ENCODE results near the gene CDH13.

Gene CDH13

DNA sequence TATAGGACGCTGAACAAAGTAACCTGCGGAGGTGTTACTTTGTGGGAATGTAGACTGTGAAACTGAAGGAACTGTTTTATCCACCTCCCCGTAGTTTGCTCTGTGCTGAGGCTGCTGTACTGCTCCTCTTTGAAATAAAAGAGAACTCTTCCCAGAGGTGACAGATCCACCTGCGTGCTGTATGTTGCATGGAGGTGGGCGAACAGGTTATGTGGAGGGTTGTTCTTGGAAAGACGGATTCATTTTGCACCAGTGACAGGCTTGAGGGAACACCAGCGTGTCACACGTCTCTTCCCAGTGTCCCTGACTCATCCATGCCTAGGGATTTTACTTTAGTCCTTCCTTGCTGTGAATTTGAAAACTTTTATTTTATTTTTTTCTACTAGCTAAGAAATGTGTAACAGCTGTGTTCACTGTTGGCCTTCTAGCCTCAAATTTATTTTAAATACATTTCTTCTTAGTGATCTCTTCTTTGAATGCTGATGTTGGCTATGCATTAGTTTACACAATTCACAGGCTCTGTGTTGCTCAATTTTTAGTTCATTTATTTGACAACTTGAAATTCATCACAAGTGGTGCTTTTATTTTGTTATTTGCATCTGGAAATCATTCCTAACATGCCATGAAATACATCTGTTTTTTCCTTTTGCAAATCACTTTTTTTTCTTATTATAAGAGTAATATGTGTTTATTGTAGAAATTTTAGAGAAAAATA is 512.4 kb downstream of the CDH13 start:
- Histone ChIP-seq H3K36me3 (no peaks in the 10 kb centered on the region), H3K4me1 (peaks cover 16 to 58% (median 45%) of the 10 kb centered on the region in 10 experiments; a peak in 18 of 20 replicates), H3K9me3 (replicated peaks in 1 of 11) (peaks cover 0 to 9% (median 0%) of the 10 kb centered on the region in 11 experiments; a peak in 4 of 22 replicates), H3K4me3 (no peak overlapping the region), H3K27ac (no peak overlapping the region), H4K20me1 (peaks cover 0 to 55% (median 6%) of the 10 kb centered on the region in 11 experiments; a peak in 10 of 22 replicates), H3K9ac (no peak overlapping the region), H3K4me2 (peak overlapping the region in 8 of 11 experiments; percentile 66 to 94 (median 84); a peak in 13 of 22 replicates), H3K27me3 (peaks cover 0 to 99% (median 0%) of the 10 kb centered on the region in 11 experiments; a peak in 11 of 22 replicates)
- no peak for TF ChIP-seq Cebpa-rat (IDR thresholded peaks at IDR 0.05)

DNA sequence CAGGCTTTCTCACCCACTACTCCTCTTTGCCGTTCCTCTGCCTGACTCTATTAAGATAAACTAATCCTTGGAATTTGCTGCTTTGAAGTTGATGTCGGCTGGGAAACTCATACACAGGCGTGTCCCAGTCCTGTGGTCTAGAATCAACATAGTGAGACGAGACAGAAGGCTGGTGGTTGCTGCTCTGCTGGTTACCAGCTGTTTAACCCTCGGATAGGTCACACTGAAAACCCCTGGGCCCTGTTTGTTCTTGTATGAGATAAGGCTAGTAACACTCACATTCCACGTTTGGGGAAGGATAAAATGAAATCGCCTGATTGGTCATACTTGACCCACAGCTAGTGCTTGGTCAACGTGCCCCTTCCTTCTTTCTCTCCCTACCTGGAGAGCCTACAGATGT is 517.0 kb downstream of the CDH13 start:
- Histone ChIP-seq H3K36me3 (no peaks in the 10 kb centered on the region), H3K4me2 (peak overlapping the region in 2 of 11 experiments; percentile 3 to 10; a peak in 2 of 22 replicates), H3K4me3 (no peak overlapping the region), H3K4me1 (peaks cover 0 to 11% (median 6%) of the 10 kb centered on the region in 10 experiments; a peak in 13 of 20 replicates), H3K9ac (no peak overlapping the region), H3K27me3 (peaks cover 0 to 98% (median 0%) of the 10 kb centered on the region in 11 experiments; a peak in 11 of 22 replicates), H3K27ac (no peak overlapping the region), H4K20me1 (peaks cover 0 to 21% (median 0%) of the 10 kb centered on the region in 11 experiments; a peak in 5 of 22 replicates), H3K9me3 (replicated peaks in 1 of 11) (peaks cover 0 to 9% (median 0%) of the 10 kb centered on the region in 11 experiments; a peak in 4 of 22 replicates)
- TF ChIP-seq Cebpa-rat (IDR thresholded peaks at IDR 0.05): no peak

- Histone ChIP-seq H3K27ac (no peak overlapping the region), H3K9ac (no peak overlapping the region), H3K4me3 (no peak overlapping the region), H3K4me1 (peaks cover 0 to 7% (median 2%) of the 10 kb centered on the region in 10 experiments; a peak in 6 of 20 replicates), H3K36me3 (no peaks in the 10 kb centered on the region), H3K4me2 (no peak overlapping the region), H4K20me1 (peaks cover 0 to 12% (median 0%) of the 10 kb centered on the region in 11 experiments; a peak in 2 of 22 replicates), H3K9me3 (replicated peaks in 1 of 11) (peaks cover 0 to 9% (median 0%) of the 10 kb centered on the region in 11 experiments; a peak in 4 of 22 replicates), H3K27me3 (peaks cover 0 to 97% (median 0%) of the 10 kb centered on the region in 11 experiments; a peak in 11 of 22 replicates)
- no peak for TF ChIP-seq Cebpa-rat (IDR thresholded peaks at IDR 0.05)
Measured at GRCh38 chr16:83145297-83145696, 518.5 kb downstream of the CDH13 start.

DNA sequence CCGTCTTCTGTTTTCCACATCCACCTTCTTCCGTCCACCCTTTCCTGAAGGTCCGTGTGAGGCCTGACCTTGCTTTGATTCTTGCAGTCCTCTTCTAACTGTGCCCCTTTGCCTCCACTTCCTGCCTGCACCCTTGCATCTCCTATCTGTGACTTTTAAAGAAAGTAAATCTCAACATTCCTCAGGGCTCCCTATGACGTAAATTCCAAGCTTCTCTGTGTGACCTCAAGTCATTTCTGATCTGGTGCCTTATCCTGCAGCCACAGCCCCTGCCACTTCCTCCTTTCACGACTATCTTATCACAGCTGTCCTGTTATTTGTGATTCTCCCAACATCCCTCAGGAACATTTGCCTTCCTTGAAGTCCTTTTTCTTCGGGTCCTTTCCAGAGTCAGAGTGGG is 520.5 kb downstream of the CDH13 start:
- Histone ChIP-seq H3K27ac (no peak overlapping the region), H4K20me1 (peaks cover 0 to 7% (median 0%) of the 10 kb centered on the region in 11 experiments; a peak in 2 of 22 replicates), H3K9me3 (replicated peaks in 1 of 11) (peaks cover 0 to 7% (median 0%) of the 10 kb centered on the region in 11 experiments; a peak in 2 of 22 replicates), H3K4me2 (0 out of 22 replicates have a peak overlapping the region, but pooled peaks of 1 of the 11 experiments have one; percentile 10), H3K4me3 (no peak overlapping the region), H3K27me3 (peaks cover 0 to 94% (median 0%) of the 10 kb centered on the region in 11 experiments; a peak in 8 of 22 replicates), H3K9ac (no peak overlapping the region), H3K36me3 (no peaks in the 10 kb centered on the region), H3K4me1 (peaks cover 0 to 7% (median 2%) of the 10 kb centered on the region in 10 experiments; a peak in 6 of 20 replicates)
- no peak for TF ChIP-seq Cebpa-rat (IDR thresholded peaks at IDR 0.05)

- H3K9me3 ChIP-seq (replicated peaks in 1 of 11): peaks cover 0 to 13% (median 0%) of the 10 kb centered on the region in 11 experiments; a peak in 4 of 22 replicates
- no peak for TF ChIP-seq Cebpa-rat (IDR thresholded peaks at IDR 0.05)
- peaks cover 0 to 6% (median 2%) of the 10 kb centered on the region in 10 experiments; a peak in 8 of 20 replicates for H3K4me1 ChIP-seq
- no peaks in the 10 kb centered on the region for H4K20me1 ChIP-seq
- H3K4me3 ChIP-seq: no peak overlapping the region
- H3K27me3 ChIP-seq: peaks cover 0 to 71% (median 0%) of the 10 kb centered on the region in 11 experiments; a peak in 6 of 22 replicates
- H3K4me2 ChIP-seq: no peak overlapping the region
- H3K27ac ChIP-seq: no peak overlapping the region
- no peaks in the 10 kb centered on the region for H3K36me3 ChIP-seq
- no peak overlapping the region for H3K9ac ChIP-seq
Measured at GRCh38 chr16:83158320-83158957, 531.7 kb downstream of the CDH13 start.

DNA sequence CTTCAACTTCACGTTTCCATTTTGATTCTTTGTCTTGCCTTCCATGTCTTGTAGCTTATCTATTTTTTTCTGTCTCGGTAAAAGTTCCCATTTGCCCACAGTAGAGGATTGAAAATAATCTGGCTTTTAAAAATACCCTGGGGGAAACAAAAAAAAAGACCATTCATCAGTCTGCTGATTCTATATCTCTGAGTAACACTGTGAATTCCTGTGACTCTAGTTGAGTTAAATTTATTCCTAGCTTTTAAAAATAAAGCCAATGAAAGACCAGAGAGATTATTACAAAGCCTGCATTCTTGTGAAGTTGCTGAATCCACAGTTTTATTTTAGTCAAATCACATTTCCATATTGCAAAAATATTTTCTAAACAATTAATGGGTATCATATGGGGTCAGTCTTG is 532.3 kb downstream of the CDH13 start:
- Histone ChIP-seq H3K9ac (no peak overlapping the region), H3K27ac (no peak overlapping the region), H4K20me1 (no peaks in the 10 kb centered on the region)

DNA sequence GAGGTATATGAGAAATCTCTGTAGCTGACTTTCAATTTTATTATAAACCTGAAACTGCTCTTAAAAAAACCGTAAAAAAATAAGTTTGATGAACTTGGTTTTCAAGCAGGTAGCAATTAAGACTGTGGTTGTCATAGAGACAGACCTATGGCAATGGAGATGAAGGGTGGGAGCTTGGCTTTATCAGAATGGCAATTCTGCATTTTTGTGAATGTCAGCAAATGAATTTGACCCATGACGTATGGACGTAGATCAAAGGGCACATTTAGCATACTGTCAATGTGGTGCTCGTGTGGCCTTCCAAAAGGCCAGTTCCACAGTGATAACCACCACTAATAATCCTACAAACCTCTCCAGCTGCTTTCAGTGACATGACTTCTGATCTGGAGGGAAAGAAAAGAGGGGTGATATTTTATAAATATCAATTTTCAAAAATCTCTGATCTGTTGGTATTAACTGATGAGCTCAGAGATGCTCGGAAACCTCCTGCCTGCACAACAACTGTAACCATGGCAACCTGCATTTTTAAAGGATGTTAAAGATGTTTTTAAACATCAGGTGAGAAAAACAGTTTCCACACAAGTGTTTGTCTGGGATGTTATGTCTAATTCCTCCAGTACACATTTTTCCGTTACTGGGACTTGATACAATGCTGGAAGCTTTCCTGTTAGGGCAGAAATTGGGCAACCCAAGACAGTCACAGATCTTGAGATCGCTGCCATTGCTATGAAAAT is 533.7 kb downstream of the CDH13 start:
- no peak for TF ChIP-seq Cebpa-rat (IDR thresholded peaks at IDR 0.05)
- H3K4me2 ChIP-seq: no peak overlapping the region
- no peaks in the 10 kb centered on the region for H3K4me1 ChIP-seq
- H3K36me3 ChIP-seq: no peaks in the 10 kb centered on the region
- H3K9me3 ChIP-seq (replicated peaks in 1 of 11): no peaks in the 10 kb centered on the region
- no peak overlapping the region for H3K4me3 ChIP-seq
- H3K9ac ChIP-seq: no peak overlapping the region
- no peaks in the 10 kb centered on the region for H4K20me1 ChIP-seq
- no peak overlapping the region for H3K27ac ChIP-seq
- peaks cover 0 to 60% (median 0%) of the 10 kb centered on the region in 11 experiments; a peak in 6 of 22 replicates for H3K27me3 ChIP-seq

More for the DNA sequence above, 532.3 kb downstream of the CDH13 start:
- Histone ChIP-seq H3K9me3 (replicated peaks in 1 of 11) (peaks cover 0 to 7% (median 0%) of the 10 kb centered on the region in 11 experiments; a peak in 4 of 22 replicates), H3K4me1 (no peaks in the 10 kb centered on the region; a peak in 1 of 20 replicates), H3K27me3 (peaks cover 0 to 66% (median 0%) of the 10 kb centered on the region in 11 experiments; a peak in 6 of 22 replicates), H3K4me3 (no peak overlapping the region), H3K36me3 (no peaks in the 10 kb centered on the region), H3K4me2 (no peak overlapping the region)
- TF ChIP-seq Cebpa-rat (IDR thresholded peaks at IDR 0.05): no peak

GRCh38 chr16:83162791-83163190 is 536.0 kb downstream of the CDH13 start:
- H3K4me1 ChIP-seq: no peaks in the 10 kb centered on the region
- no peak overlapping the region for H3K9ac ChIP-seq
- H3K27ac ChIP-seq: no peak overlapping the region
- no peaks in the 10 kb centered on the region for H3K36me3 ChIP-seq
- H3K4me2 ChIP-seq: no peak overlapping the region
- no peak overlapping the region for H3K4me3 ChIP-seq
- H3K9me3 ChIP-seq (replicated peaks in 1 of 11): no peaks in the 10 kb centered on the region
- no peaks in the 10 kb centered on the region for H4K20me1 ChIP-seq
- peaks cover 0 to 52% (median 0%) of the 10 kb centered on the region in 11 experiments; a peak in 4 of 22 replicates for H3K27me3 ChIP-seq
- no peak for TF ChIP-seq Cebpa-rat (IDR thresholded peaks at IDR 0.05)

Data from BLaER1 treated with 17β-estradiol and CSF1 and Interleukin-3, amounts not matched to agents 10 nM and 100 nM (cell line).